Endothelial cell of umbilical vein (primary cell): ENCODE results near the gene ARHGEF1. TPM values are rescaled to one million over a fixed set of nuclear protein-coding genes. Genes with fewer than 3 reads are reported as not detected.

ENCODE experiments used
- BruUV-seq: library from RNA; stranded (reverse); fragments of 400-500 nt; replicated peaks from 2 replicates; lab custom pipeline; 2021; lab: Mats Ljungman, UMichigan
- CTCF ChIA-PET: fragments of 300-600, 350-600 bp; sonication (Branson Sonifier 250); formaldehyde crosslinking; loops from one replicate; lab custom pipeline; 2021; ENCODE audit warnings: antibody characterized with exemption, inconsistent platforms; lab: Charles Lee
- POLR2A ChIA-PET: fragments of 300-600, 350-600 bp; sonication (Branson Sonifier 250); formaldehyde crosslinking; loops from one replicate; lab custom pipeline; 2021; ENCODE audit warnings: antibody characterized with exemption, inconsistent platforms; lab: Charles Lee
- DNase-seq: peaks from one replicate; pipeline ENCODE4 v3.0.0-alpha.2; 2011; ENCODE audit warnings: low read depth, low spot score
- FAIRE-seq: peaks from 2 replicates; lab custom pipeline; 2011; peaks lifted over from hg19 to GRCh38; lab: Jason Lieb, UNC
- H2AFZ ChIP-seq: 2 replicates; pipeline ENCODE4 v1.6.0; 2012; ENCODE audit warnings: low read depth, low read length, control low read depth, inconsistent platforms
- H3K27ac ChIP-seq: 2 replicates; pipeline ENCODE4 v1.5.1; 2011; ENCODE audit warnings: low read depth, mild to moderate bottlenecking, control low read depth, low read length, moderate library complexity; ENCODE audit not compliant: insufficient read depth
- H3K27me3 ChIP-seq, 2 experiments: 2 replicates each; pipeline versions ENCODE4 v1.6.0 to v1.6.1; 2011; ENCODE audit warnings: low read length in 2 of 2, mixed read lengths in 1 of 2; ENCODE audit not compliant: control insufficient read depth in 2 of 2, insufficient read depth in 2 of 2
- H3K36me3 ChIP-seq, 2 experiments: 2 replicates in 1 of 2; 3 replicates in 1 of 2; pipeline ENCODE4 v1.5.1; 2011; ENCODE audit warnings: low read length in 2 of 2, mild to moderate bottlenecking in 1 of 2, moderate library complexity in 1 of 2; ENCODE audit not compliant: control insufficient read depth in 2 of 2, insufficient read depth in 2 of 2; ENCODE audit errors: extremely low read depth in 1 of 2
- H3K4me1 ChIP-seq: 3 replicates; pipeline ENCODE4 v1.5.1; 2011; ENCODE audit warnings: mild to moderate bottlenecking, low read length; ENCODE audit not compliant: control insufficient read depth, insufficient read depth; ENCODE audit errors: extremely low read depth
- H3K4me2 ChIP-seq: 2 replicates; pipeline ENCODE4 v1.6.1; 2011; ENCODE audit warnings: low read length, control low read depth, mixed read lengths; ENCODE audit not compliant: insufficient read depth
- H3K4me3 ChIP-seq, 3 experiments: fragments of 200-600 bp in 1 of 3; sonication (generic), shearing (Covaris generic) in 1 of 3; replicated peaks in 1 of 3; 2 replicates each; pipeline ENCODE4 v1.5.1; 2011 to 2016; ENCODE audit warnings: control low read depth in 3 of 3, low read length in 3 of 3, mild to moderate bottlenecking in 2 of 3, inconsistent platforms in 1 of 3, low read depth in 1 of 3, moderate library complexity in 1 of 3; ENCODE audit not compliant: insufficient read depth in 1 of 3
- H3K79me2 ChIP-seq: 2 replicates; pipeline ENCODE4 v1.6.0; 2012; ENCODE audit warnings: low read length, inconsistent platforms; ENCODE audit not compliant: control insufficient read depth, insufficient read depth
- H3K9ac ChIP-seq: replicated peaks from 2 replicates; pipeline ENCODE3; 2011; ENCODE audit warnings: low read length, control low read depth; ENCODE audit not compliant: insufficient read depth; ENCODE audit errors: extremely low read depth
- H3K9me1 ChIP-seq: replicated peaks from 3 replicates; pipeline ENCODE4 v1.6.0; 2011; ENCODE audit warnings: mild to moderate bottlenecking, low read length; ENCODE audit not compliant: control insufficient read depth, insufficient read depth; ENCODE audit errors: extremely low read depth
- H3K9me3 ChIP-seq: replicated peaks from 2 replicates; pipeline ENCODE4 v1.5.1; 2012; ENCODE audit warnings: low read length, inconsistent platforms; ENCODE audit not compliant: control insufficient read depth, insufficient read depth
- H4K20me1 ChIP-seq: replicated peaks from 2 replicates; pipeline ENCODE3; 2011; ENCODE audit warnings: mild to moderate bottlenecking, low read length; ENCODE audit not compliant: control insufficient read depth, insufficient read depth; ENCODE audit errors: extremely low read depth
- EZH2 ChIP-seq: IDR thresholded peaks from 2 replicates; pipeline ENCODE4 v1.6.1; 2012; ENCODE audit warnings: borderline replicate concordance, low read depth, mild to moderate bottlenecking, moderate library complexity, low read length, inconsistent platforms; ENCODE audit not compliant: severe bottlenecking
- FOS ChIP-seq: IDR thresholded peaks from 2 replicates; pipeline ENCODE4 v1.6.1; 2011; ENCODE audit warnings: mild to moderate bottlenecking, low read length, moderate library complexity, borderline replicate concordance; ENCODE audit not compliant: insufficient read depth
- GATA2 ChIP-seq: IDR thresholded peaks from 2 replicates; pipeline ENCODE4 v1.7.0; 2011; ENCODE audit warnings: low read depth, mild to moderate bottlenecking, moderate library complexity, mixed read lengths, low read length; ENCODE audit not compliant: insufficient read length, insufficient read depth
- JUN ChIP-seq: IDR thresholded peaks from 2 replicates; pipeline ENCODE4 v1.6.1; 2011; ENCODE audit warnings: borderline replicate concordance, low read depth; ENCODE audit not compliant: insufficient read length, insufficient read depth
- MYC ChIP-seq: IDR thresholded peaks from one replicate; pipeline ENCODE4 v1.6.1; 2011; ENCODE audit warnings: mild to moderate bottlenecking, low read depth, low read length
- POLR2A ChIP-seq: IDR thresholded peaks from 2 replicates; pipeline ENCODE4 v1.6.1; 2012; ENCODE audit warnings: low read depth, mild to moderate bottlenecking, control low read depth, low read length
- POLR2AphosphoS5 ChIP-seq: IDR thresholded peaks from 2 replicates; pipeline ENCODE4 v1.6.1; 2012; ENCODE audit warnings: low read depth, mild to moderate bottlenecking, control low read depth, low read length, moderate library complexity; ENCODE audit not compliant: insufficient read depth
- dilution Hi-C: fragments of 300-500 bp; cut with MboI; formaldehyde crosslinking; loops from one replicate; pipeline ENCODE4 v1.15.0; 2019; ENCODE audit warnings: low sequenced_read_pairs; ENCODE audit not compliant: extremely low pct_ligation_motif_present
- intact Hi-C: fragments of 100-400 bp; cut with micrococcal nuclease; formaldehyde crosslinking; loops from one replicate; pipeline ENCODE4 v1.10.0; 2022
- polyA plus RNA-seq, 4 experiments: library from polyadenylated mRNA; depleted of rRNA in 3 of 4; stranded (reverse) in 3 of 4; unstranded in 1 of 4; fragments of >200 nt; gene quantifications; 2 replicates each; pipeline versions ENCODE4 v1.2.1 to v1.2.3, GENCODE V29; 2011 to 2012; ENCODE audit warnings: missing spikeins in 1 of 4
- total RNA-seq: library from RNA; stranded (reverse); gene quantifications from 2 replicates; pipeline ENCODE4 v1.2.3, GENCODE V29; 2021
- TF ChIP-seq, protein P1 (sequence below), 2 donors: IDR thresholded peaks; 1 replicate in 1 of 2; 2 replicates in 1 of 2; pipeline ENCODE4 v1.5.1; 2011; ENCODE audit warnings: low read length in 2 of 2, mild to moderate bottlenecking in 2 of 2, moderate library complexity in 2 of 2, control low read depth in 1 of 2, inconsistent platforms in 1 of 2, low read depth in 1 of 2; ENCODE audit not compliant: insufficient read depth in 1 of 2; ENCODE audit errors: extremely low read depth in 1 of 2
- TF ChIP-seq, protein P2 (sequence below): IDR thresholded peaks from 2 replicates; pipeline ENCODE4 v1.6.1; 2011; ENCODE audit not compliant: insufficient read depth, insufficient read length

The ARHGEF1 gene
- total and polyA plus RNA-seq, 2 donors (not counting 3 experiments of a cell fraction or from before 2014, with no cell fraction given), result 65.4 to 123 TPM

DNA sequence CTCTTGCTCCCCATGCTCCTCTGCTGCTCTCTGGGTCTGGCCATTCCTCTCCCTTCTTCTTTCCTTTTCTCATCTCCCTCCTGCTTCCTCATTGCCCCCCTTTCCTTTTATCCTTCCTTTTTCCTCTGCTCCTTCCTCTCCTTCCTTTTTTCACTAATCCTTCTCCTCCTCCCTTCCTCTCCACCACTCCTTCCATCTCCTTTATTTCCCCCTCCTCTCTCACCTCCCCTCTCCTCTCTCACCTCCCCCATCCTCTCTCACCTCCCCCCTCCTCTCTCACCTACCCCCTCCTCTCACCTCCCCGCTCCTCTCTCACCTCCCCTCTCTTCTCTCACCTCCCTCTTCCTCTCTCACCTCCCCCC is 13.6 kb downstream of the ARHGEF1 start:
- no TSS peak for BruUV-seq
- FAIRE-seq (no peak), DNase-seq (no peak)
- Histone ChIP-seq H3K36me3 (peaks cover 5 to 38% of the 10 kb centered on the region in 2 experiments), H4K20me1 (no peaks in the 10 kb centered on the region), H3K9ac (no peak overlapping the region), H3K4me3 (no peak overlapping the region), H3K79me2 (no peaks in the 10 kb centered on the region), H3K9me3 (no peaks in the 10 kb centered on the region), H3K4me2 (no peak overlapping the region), H3K27me3 (no peaks in the 10 kb centered on the region), H3K4me1 (no peaks in the 10 kb centered on the region), H2AFZ (no peak overlapping the region), H3K9me1 (no peaks in the 10 kb centered on the region), H3K27ac (no peak overlapping the region)
- intact Hi-C loops (no loop called here), dilution Hi-C loops (no loop called here)
- ChIA-PET CTCF (interaction anchor here (0.6 kb wide), 1 partner anchor 87 kb away, joined by 5 read pairs; no protein-coding TSS in a partner anchor), POLR2A (no interaction called here)
- no peak for TF ChIP-seq POLR2A
- no peak for TF ChIP-seq MYC
- TF ChIP-seq, protein P1, sequence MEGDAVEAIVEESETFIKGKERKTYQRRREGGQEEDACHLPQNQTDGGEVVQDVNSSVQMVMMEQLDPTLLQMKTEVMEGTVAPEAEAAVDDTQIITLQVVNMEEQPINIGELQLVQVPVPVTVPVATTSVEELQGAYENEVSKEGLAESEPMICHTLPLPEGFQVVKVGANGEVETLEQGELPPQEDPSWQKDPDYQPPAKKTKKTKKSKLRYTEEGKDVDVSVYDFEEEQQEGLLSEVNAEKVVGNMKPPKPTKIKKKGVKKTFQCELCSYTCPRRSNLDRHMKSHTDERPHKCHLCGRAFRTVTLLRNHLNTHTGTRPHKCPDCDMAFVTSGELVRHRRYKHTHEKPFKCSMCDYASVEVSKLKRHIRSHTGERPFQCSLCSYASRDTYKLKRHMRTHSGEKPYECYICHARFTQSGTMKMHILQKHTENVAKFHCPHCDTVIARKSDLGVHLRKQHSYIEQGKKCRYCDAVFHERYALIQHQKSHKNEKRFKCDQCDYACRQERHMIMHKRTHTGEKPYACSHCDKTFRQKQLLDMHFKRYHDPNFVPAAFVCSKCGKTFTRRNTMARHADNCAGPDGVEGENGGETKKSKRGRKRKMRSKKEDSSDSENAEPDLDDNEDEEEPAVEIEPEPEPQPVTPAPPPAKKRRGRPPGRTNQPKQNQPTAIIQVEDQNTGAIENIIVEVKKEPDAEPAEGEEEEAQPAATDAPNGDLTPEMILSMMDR (IDR thresholded peaks at IDR 0.05; ENCODE audit: extremely low read depth in 1 of 2, insufficient read depth in 1 of 2, low read depth in 1 of 2, low read length in 2 of 2), result no peak
- no peak for TF ChIP-seq EZH2
- TF ChIP-seq GATA2, result no peak
- TF ChIP-seq FOS, result no peak
- TF ChIP-seq JUN, result no peak
- TF ChIP-seq, protein P2, sequence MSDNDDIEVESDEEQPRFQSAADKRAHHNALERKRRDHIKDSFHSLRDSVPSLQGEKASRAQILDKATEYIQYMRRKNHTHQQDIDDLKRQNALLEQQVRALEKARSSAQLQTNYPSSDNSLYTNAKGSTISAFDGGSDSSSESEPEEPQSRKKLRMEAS, result no peak
- TF ChIP-seq POLR2AphosphoS5, result no peak
